Keratinocyte (primary cell): ENCODE results near the gene AUH. TPM values are rescaled to one million over a fixed set of nuclear protein-coding genes. Genes with fewer than 3 reads are reported as not detected.

Experiments
- DNase-seq: peaks from one replicate; pipeline ENCODE4 v3.0.0-alpha.2; 2011; ENCODE audit warnings: low read depth, missing footprints, low spot score
- FAIRE-seq: peaks from 2 replicates; lab custom pipeline; 2011; peaks lifted over from hg19 to GRCh38; lab: Jason Lieb, UNC
- H2AFZ ChIP-seq: 2 replicates; pipeline ENCODE4 v1.6.0; 2012; ENCODE audit warnings: low read length, control low read depth, inconsistent platforms; ENCODE audit not compliant: control insufficient read depth
- H3K27ac ChIP-seq: 2 replicates; pipeline ENCODE4 v1.5.1; 2011; ENCODE audit warnings: low read length; ENCODE audit not compliant: control insufficient read depth, insufficient read depth
- H3K27me3 ChIP-seq: 3 replicates; pipeline ENCODE4 v1.6.0; 2011; ENCODE audit warnings: low read length; ENCODE audit not compliant: control insufficient read depth, insufficient read depth; ENCODE audit errors: extremely low read depth
- H3K36me3 ChIP-seq, 2 experiments: 2 replicates in 1 of 2; 3 replicates in 1 of 2; pipeline ENCODE4 v1.5.1; 2011; ENCODE audit warnings: low read length in 2 of 2, mild to moderate bottlenecking in 1 of 2; ENCODE audit not compliant: control insufficient read depth in 2 of 2, insufficient read depth in 2 of 2; ENCODE audit errors: extremely low read depth in 1 of 2
- H3K4me1 ChIP-seq: 3 replicates; pipeline ENCODE4 v1.5.1; 2011; ENCODE audit warnings: low read length; ENCODE audit not compliant: control insufficient read depth, insufficient read depth; ENCODE audit errors: extremely low read depth
- H3K4me2 ChIP-seq: 3 replicates; pipeline ENCODE4 v1.6.0; 2011; ENCODE audit warnings: low read depth, low read length; ENCODE audit not compliant: control insufficient read depth, insufficient read depth; ENCODE audit errors: extremely low read depth
- H3K4me3 ChIP-seq, 3 experiments: fragments of 200-600 bp in 1 of 3; sonication (generic) in 1 of 3; 2 replicates in 2 of 3; 3 replicates in 1 of 3; pipeline ENCODE4 v1.5.1; 2011 to 2016; ENCODE audit warnings: low read length in 3 of 3, mild to moderate bottlenecking in 3 of 3, control low read depth in 2 of 3, inconsistent platforms in 1 of 3, low read depth in 1 of 3, mixed read lengths in 1 of 3, mixed run types in 1 of 3, moderate library complexity in 1 of 3; ENCODE audit not compliant: control insufficient read depth in 2 of 3, insufficient read depth in 2 of 3; ENCODE audit errors: extremely low read depth in 1 of 3
- H3K79me2 ChIP-seq: 2 replicates; pipeline ENCODE4 v1.6.0; 2012; ENCODE audit warnings: low read length; ENCODE audit not compliant: control insufficient read depth, insufficient read depth
- H3K9ac ChIP-seq: 3 replicates; pipeline ENCODE4 v1.6.0; 2011; ENCODE audit warnings: low read length; ENCODE audit not compliant: control insufficient read depth, insufficient read depth; ENCODE audit errors: extremely low read depth
- H3K9me1 ChIP-seq: 3 replicates; pipeline ENCODE4 v1.6.0; 2011; ENCODE audit warnings: low read length; ENCODE audit not compliant: control insufficient read depth, insufficient read depth; ENCODE audit errors: extremely low read depth
- H3K9me3 ChIP-seq: 2 replicates; pipeline ENCODE4 v1.5.1; 2012; ENCODE audit warnings: low read depth, low read length; ENCODE audit not compliant: control insufficient read depth
- H4K20me1 ChIP-seq: 3 replicates; pipeline ENCODE4 v1.6.0; 2011; ENCODE audit warnings: low read length; ENCODE audit not compliant: control insufficient read depth, insufficient read depth; ENCODE audit errors: extremely low read depth
- CTCF ChIP-seq, 3 experiments: IDR thresholded peaks in 1 of 3; conservative IDR thresholded peaks in 1 of 3; optimal IDR thresholded peaks in 1 of 3; 2 replicates in 2 of 3; 3 replicates in 1 of 3; pipeline versions ENCODE3 to v1.5.1; 2011; ENCODE audit warnings: low read length in 3 of 3, mild to moderate bottlenecking in 3 of 3, moderate library complexity in 2 of 3, control low read depth in 1 of 3, inconsistent platforms in 1 of 3; ENCODE audit not compliant: insufficient read depth in 2 of 3; ENCODE audit errors: extremely low read depth in 1 of 3
- EZH2 ChIP-seq: IDR thresholded peaks from one replicate; pipeline ENCODE4 v1.6.1; 2012; ENCODE audit warnings: inconsistent platforms, mild to moderate bottlenecking, low read length, moderate library complexity
- dilution Hi-C: fragments of 300-500 bp; cut with MboI; formaldehyde crosslinking; loops from one replicate; pipeline ENCODE4 v1.7.0; 2020; ENCODE audit warnings: low sequenced_read_pairs; ENCODE audit not compliant: extremely low pct_ligation_motif_present
- polyA plus RNA-seq, 5 experiments: library from polyadenylated mRNA; depleted of rRNA in 3 of 5; stranded (reverse) in 3 of 5; stranded (forward) in 1 of 5; unstranded in 1 of 5; fragments of >200 nt; gene quantifications; 1 replicate in 1 of 5; 2 replicates in 3 of 5; 3 replicates in 1 of 5; pipeline versions ENCODE4 v1.2.1 to v1.2.3, GENCODE V29; 2011 to 2012; ENCODE audit warnings: missing spikeins in 2 of 5, low read depth in 1 of 5, low replicate concordance in 1 of 5

The AUH gene
- polyA plus RNA-seq, 1 donor (not counting 4 experiments of a cell fraction or from before 2014, with no cell fraction given) = 5.5 TPM

GRCh38 chr9:91190062-91190461, 171.7 kb downstream of the AUH start:
- DNase-seq (no peak), FAIRE-seq (no peak)
- Histone ChIP-seq H3K79me2 (no peaks in the 10 kb centered on the region), H3K9me1 (no peaks in the 10 kb centered on the region), H3K4me1 (peaks cover 25% of the 10 kb centered on the region), H3K27me3 (peaks cover 4% of the 10 kb centered on the region), H3K9ac (no peak overlapping the region), H3K4me3 (no peak overlapping the region), H3K36me3 (no peaks in the 10 kb centered on the region), H3K9me3 (no peaks in the 10 kb centered on the region), H4K20me1 (no peaks in the 10 kb centered on the region), H3K27ac (no peak overlapping the region), H3K4me2 (no peak overlapping the region), H2AFZ (no peak overlapping the region)
- dilution Hi-C loops = no loop called here
- TF ChIP-seq EZH2 = no peak
- TF ChIP-seq CTCF (optimal IDR thresholded peaks at IDR 0.05 in 1 of 3, IDR thresholded peaks at IDR 0.05 in 1 of 3, conservative IDR thresholded peaks at IDR 0.05 in 1 of 3; ENCODE audit: extremely low read depth in 1 of 3, insufficient read depth in 2 of 3, low read length in 3 of 3) = no peak

GRCh38 chr9:91188719-91189590, 172.8 kb downstream of the AUH start:
- peaks cover 3% of the 10 kb centered on the region for H3K27me3 ChIP-seq
- FAIRE-seq = no peak

More at GRCh38 chr9:91188719-91189590, 172.8 kb downstream of the AUH start:
- TF ChIP-seq EZH2 = no peak
- TF ChIP-seq CTCF (optimal IDR thresholded peaks at IDR 0.05 in 1 of 3, IDR thresholded peaks at IDR 0.05 in 1 of 3, conservative IDR thresholded peaks at IDR 0.05 in 1 of 3; ENCODE audit: extremely low read depth in 1 of 3, insufficient read depth in 2 of 3, low read length in 3 of 3) = no peak
- Histone ChIP-seq H2AFZ (no peak overlapping the region), H3K4me2 (no peak overlapping the region), H3K9ac (no peak overlapping the region), H3K4me1 (peaks cover 22% of the 10 kb centered on the region), H3K36me3 (no peaks in the 10 kb centered on the region), H3K27ac (no peak overlapping the region), H4K20me1 (no peaks in the 10 kb centered on the region), H3K79me2 (no peaks in the 10 kb centered on the region), H3K9me3 (no peaks in the 10 kb centered on the region), H3K4me3 (no peak overlapping the region), H3K9me1 (no peaks in the 10 kb centered on the region)
- dilution Hi-C loops = no loop called here
- no peak for DNase-seq
